GM12872 (cell line): ENCODE data around the gene ATP10B.

ENCODE experiments used
- TF ChIP-seq, protein P1 (sequence below): IDR thresholded peaks from 3 replicates; pipeline ENCODE4 v1.5.1; 2011; ENCODE audit warnings: low read depth, mild to moderate bottlenecking, low read length, moderate library complexity; ENCODE audit not compliant: insufficient read depth

ATP10B gene

GRCh38 chr5:160800375-160801275 lies 51.4 kb downstream of the ATP10B start:
- TF ChIP-seq, protein P1, sequence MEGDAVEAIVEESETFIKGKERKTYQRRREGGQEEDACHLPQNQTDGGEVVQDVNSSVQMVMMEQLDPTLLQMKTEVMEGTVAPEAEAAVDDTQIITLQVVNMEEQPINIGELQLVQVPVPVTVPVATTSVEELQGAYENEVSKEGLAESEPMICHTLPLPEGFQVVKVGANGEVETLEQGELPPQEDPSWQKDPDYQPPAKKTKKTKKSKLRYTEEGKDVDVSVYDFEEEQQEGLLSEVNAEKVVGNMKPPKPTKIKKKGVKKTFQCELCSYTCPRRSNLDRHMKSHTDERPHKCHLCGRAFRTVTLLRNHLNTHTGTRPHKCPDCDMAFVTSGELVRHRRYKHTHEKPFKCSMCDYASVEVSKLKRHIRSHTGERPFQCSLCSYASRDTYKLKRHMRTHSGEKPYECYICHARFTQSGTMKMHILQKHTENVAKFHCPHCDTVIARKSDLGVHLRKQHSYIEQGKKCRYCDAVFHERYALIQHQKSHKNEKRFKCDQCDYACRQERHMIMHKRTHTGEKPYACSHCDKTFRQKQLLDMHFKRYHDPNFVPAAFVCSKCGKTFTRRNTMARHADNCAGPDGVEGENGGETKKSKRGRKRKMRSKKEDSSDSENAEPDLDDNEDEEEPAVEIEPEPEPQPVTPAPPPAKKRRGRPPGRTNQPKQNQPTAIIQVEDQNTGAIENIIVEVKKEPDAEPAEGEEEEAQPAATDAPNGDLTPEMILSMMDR = no peak

- TF ChIP-seq, protein P1 = no peak
Observed at GRCh38 chr5:160799184-160799583, 52.8 kb downstream of the ATP10B start.

DNA sequence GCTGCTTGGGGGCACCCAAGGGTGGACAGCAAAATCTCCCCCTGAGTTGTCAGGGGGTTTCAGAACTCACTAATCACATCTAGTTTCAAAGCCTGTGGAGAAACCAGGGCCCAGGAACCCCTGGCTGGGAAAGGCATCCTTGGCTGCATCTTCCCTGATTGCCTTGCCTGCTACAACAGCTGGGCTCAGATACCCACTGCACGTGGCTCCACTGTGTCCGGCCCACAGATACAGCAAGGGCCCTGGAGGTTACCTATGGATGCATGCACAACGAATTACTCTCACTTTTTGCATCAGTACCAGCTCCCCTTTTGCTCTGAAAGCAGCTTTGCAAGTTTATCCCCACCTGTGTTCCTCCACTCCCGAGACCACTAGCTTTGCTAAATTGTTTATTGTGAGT lies 55.0 kb downstream of the ATP10B start:
- TF ChIP-seq, protein P1 = no peak

- TF ChIP-seq, protein P1 = no peak
Observed at GRCh38 chr5:160793530-160793899, 58.5 kb downstream of the ATP10B start.

DNA sequence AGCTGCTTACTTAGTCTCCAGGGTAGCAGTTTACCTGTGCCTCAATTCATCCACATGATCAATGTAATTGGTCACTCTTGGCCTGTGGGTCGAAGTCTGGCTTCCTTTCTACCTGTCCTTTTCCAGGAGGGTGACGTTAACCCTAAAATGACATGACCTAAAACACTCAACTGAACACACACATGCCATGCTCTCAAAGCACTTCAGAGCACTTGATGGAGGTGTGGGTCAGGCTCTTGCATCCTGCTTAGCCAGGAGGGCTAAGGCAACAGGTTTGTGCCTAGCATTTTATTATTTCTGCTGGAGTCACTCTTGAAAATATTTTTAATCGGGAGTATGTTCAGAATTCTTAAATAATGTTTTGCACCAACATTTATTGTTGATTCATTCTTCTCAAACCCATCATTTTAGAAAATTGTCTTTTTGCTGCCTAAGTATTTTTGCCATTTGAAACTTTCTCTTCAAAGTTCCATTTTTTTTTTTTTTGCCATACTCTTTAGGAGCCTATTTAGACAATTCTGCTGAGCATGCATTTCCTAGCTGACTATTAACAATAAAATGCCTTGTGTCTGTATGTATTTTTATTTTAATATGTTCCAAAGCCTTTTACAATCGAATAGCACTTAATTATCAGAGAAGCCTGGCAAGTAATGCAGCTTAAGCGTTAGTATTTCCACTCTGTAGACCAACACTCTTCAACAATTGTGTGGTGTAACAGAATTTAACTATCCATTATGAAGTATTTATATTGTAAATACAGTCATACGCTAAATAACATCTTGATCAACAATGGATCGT lies 59.1 kb downstream of the ATP10B start:
- TF ChIP-seq, protein P1 = no peak

DNA sequence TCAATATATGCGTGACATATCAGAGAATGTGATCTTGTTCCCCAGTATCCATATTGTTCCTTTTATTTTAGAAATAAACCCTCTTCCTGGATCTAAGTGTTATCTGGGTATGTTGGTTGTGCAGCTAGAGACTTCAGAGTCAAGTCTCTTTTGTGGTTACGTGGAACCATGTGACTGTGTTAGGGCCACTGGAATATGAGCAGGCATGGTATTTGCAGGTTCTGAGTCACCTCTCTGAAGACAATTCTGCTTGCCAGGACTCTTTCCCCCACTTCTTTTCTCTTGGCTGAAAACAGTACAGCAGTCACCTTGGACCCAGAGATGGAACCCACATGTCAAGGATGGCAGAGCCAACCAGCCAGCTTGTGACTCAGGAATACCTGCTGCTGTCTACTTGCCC lies 59.7 kb downstream of the ATP10B start:
- TF ChIP-seq, protein P1 = no peak

- TF ChIP-seq, protein P1 = no peak
Observed at GRCh38 chr5:160789219-160789859, 62.7 kb downstream of the ATP10B start.
